ENCODE results near the gene GPC4. TPM values are rescaled to one million over a fixed set of nuclear protein-coding genes. Genes with fewer than 3 reads are reported as not detected.

GPC4 gene
- total and polyA plus RNA-seq, 11 donors = 1.6 to 9.0 (median 5.7) TPM

DNA sequence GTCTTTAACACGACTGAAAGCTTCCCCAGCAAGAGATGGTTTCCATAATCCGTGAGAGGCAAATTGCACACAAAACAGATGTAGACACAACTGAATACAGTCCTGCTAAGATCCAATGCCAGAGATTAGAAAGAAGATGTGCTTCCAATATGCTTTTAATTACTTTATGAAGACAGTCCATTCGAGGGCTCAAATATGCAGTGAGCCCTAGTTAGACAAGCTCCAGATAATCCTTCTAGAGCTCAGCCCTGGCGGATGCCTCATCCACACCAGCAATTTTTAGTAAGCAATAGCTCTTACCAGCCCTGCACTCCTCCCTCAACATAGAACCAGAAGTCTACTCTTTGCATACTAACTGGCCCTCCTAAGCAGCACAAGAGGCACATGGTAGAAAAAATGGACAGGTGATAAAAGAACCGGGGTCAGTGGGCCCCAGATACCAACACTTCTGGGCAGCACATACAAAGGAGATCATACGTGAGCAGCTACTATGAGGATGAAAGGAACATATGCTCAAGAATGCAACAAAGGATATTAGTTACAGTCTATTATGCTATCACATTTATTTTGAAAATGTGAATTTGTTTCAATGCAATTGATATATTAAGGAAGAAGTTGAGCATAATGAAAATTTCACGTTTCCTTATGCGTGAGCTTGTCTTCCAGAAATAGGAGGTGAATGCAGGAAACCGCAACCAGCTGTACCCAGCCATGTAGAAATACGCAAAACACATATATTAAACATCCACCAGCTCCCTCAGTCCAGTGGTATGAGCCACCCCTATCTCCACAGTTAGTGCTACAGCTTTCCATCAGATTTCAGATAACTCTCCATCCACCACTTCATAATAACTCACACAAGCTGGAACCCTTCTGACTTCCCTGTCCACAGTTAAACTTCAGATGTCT lies 34.3 kb downstream of the GPC4 start:
- peaks cover 0 to 34% (median 0%) of the 10 kb centered on the region in 9 donors for H3K27me3 ChIP-seq
- no peaks in the 10 kb centered on the region for H3K9me3 ChIP-seq
- 77 to 86% (median 81%) methylated on average over 10 of the region's 10 CpGs for WGBS, 4 donors
- TF ChIP-seq, protein P1, sequence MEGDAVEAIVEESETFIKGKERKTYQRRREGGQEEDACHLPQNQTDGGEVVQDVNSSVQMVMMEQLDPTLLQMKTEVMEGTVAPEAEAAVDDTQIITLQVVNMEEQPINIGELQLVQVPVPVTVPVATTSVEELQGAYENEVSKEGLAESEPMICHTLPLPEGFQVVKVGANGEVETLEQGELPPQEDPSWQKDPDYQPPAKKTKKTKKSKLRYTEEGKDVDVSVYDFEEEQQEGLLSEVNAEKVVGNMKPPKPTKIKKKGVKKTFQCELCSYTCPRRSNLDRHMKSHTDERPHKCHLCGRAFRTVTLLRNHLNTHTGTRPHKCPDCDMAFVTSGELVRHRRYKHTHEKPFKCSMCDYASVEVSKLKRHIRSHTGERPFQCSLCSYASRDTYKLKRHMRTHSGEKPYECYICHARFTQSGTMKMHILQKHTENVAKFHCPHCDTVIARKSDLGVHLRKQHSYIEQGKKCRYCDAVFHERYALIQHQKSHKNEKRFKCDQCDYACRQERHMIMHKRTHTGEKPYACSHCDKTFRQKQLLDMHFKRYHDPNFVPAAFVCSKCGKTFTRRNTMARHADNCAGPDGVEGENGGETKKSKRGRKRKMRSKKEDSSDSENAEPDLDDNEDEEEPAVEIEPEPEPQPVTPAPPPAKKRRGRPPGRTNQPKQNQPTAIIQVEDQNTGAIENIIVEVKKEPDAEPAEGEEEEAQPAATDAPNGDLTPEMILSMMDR (IDR thresholded peaks at IDR 0.05) = no peak
- TF ChIP-seq POLR2A (IDR thresholded peaks at IDR 0.05) = no peak
- intact Hi-C loops (cut with DNase I) = no loop called here
- H3K4me1 ChIP-seq = peaks cover 0 to 4% (median 0%) of the 10 kb centered on the region in 12 donors
- no peak for ATAC-seq
- H3K36me3 ChIP-seq = no peaks in the 10 kb centered on the region
- H3K27ac ChIP-seq = no peak overlapping the region
- DNase-seq = no peak
- no peak overlapping the region for H3K4me3 ChIP-seq

GRCh38 chrX:133376422-133376821 lies 38.9 kb downstream of the GPC4 start:
- no peak for DNase-seq
- no peak for ATAC-seq
- Histone ChIP-seq H3K36me3 (no peaks in the 10 kb centered on the region), H3K27ac (no peak overlapping the region), H3K27me3 (peaks cover 0 to 21% (median 0%) of the 10 kb centered on the region in 9 donors), H3K4me1 (peaks cover 0 to 8% (median 0%) of the 10 kb centered on the region in 12 donors), H3K4me3 (no peak overlapping the region), H3K9me3 (no peaks in the 10 kb centered on the region)
- intact Hi-C loops (cut with DNase I) = no loop called here
- TF ChIP-seq, protein P1 (IDR thresholded peaks at IDR 0.05) = no peak
- no peak for TF ChIP-seq POLR2A (IDR thresholded peaks at IDR 0.05)
- WGBS, 4 donors = 76 to 91% (median 89%) methylated on average over 3 of the region's 3 CpGs

GRCh38 chrX:133375615-133376340 lies 39.5 kb downstream of the GPC4 start:
- Histone ChIP-seq H3K4me3 (no peak overlapping the region), H3K36me3 (no peaks in the 10 kb centered on the region), H3K4me1 (peaks cover 0 to 8% (median 0%) of the 10 kb centered on the region in 12 donors), H3K9me3 (no peaks in the 10 kb centered on the region), H3K27me3 (peaks cover 0 to 21% (median 0%) of the 10 kb centered on the region in 9 donors), H3K27ac (no peak overlapping the region)
- TF ChIP-seq, protein P1 (IDR thresholded peaks at IDR 0.05) = no peak
- no peak for TF ChIP-seq POLR2A (IDR thresholded peaks at IDR 0.05)
- WGBS, 4 donors = 26 to 32% (median 31%) methylated on average over 7 of the region's 7 CpGs
- DNase-seq (peak in 2 of 5 donors; percentile 5 to 15), ATAC-seq (peak in 1 of 4 donors; percentile 49)
- intact Hi-C loops (cut with DNase I) = no loop called here

GRCh38 chrX:133374874-133375387 lies 40.4 kb downstream of the GPC4 start:
- Histone ChIP-seq H3K27ac (no peak overlapping the region), H3K4me1 (peaks cover 0 to 8% (median 0%) of the 10 kb centered on the region in 12 donors), H3K36me3 (no peaks in the 10 kb centered on the region), H3K4me3 (no peak overlapping the region), H3K9me3 (no peaks in the 10 kb centered on the region), H3K27me3 (peaks cover 0 to 27% (median 0%) of the 10 kb centered on the region in 9 donors)
- 78 to 92% (median 90%) methylated on average over 2 of the region's 2 CpGs for WGBS, 4 donors
- intact Hi-C loops (cut with DNase I) = no loop called here
- DNase-seq (no peak), ATAC-seq (no peak)
- no peak for TF ChIP-seq POLR2A (IDR thresholded peaks at IDR 0.05)
- TF ChIP-seq, protein P1 (IDR thresholded peaks at IDR 0.05) = no peak
